DND-41 (cell line): ENCODE data around the gene GID8.

Source experiments
- ATAC-seq: fragments of 200-7000 bp; cut with Tn5 transposase; 3 replicates; pipeline ENCODE4 v1.9.1; 2021; ENCODE audit warnings: low read depth; ENCODE audit not compliant: insufficient read depth
- DNase-seq: peaks from one replicate; pipeline ENCODE4 v3.0.0-alpha.2; 2020
- H2AFZ ChIP-seq: 2 replicates; pipeline ENCODE4 v1.6.0; 2012; ENCODE audit warnings: low read depth, low read length
- H3K27ac ChIP-seq: 2 replicates; pipeline ENCODE4 v1.5.1; 2012; ENCODE audit warnings: low read length, inconsistent platforms
- H3K27me3 ChIP-seq: fragments of 200-600 bp; sonication (generic); 2 replicates; pipeline ENCODE4 v1.6.0; 2012; ENCODE audit warnings: low read length, mild to moderate bottlenecking, inconsistent platforms; ENCODE audit not compliant: insufficient read depth, poor library complexity
- H3K36me3 ChIP-seq: 2 replicates; pipeline ENCODE4 v1.5.1; 2012; ENCODE audit warnings: low read length, inconsistent platforms; ENCODE audit not compliant: insufficient read depth
- H3K4me1 ChIP-seq: 2 replicates; pipeline ENCODE4 v1.5.1; 2012; ENCODE audit warnings: mild to moderate bottlenecking, low read length; ENCODE audit not compliant: insufficient read depth
- H3K4me2 ChIP-seq: 2 replicates; pipeline ENCODE4 v1.6.0; 2012; ENCODE audit warnings: mild to moderate bottlenecking, moderate library complexity, low read length, inconsistent platforms; ENCODE audit not compliant: insufficient read depth
- H3K4me3 ChIP-seq, 2 experiments: fragments of 200-600 bp in 1 of 2; shearing (Covaris generic) in 1 of 2; 2 replicates each; pipeline ENCODE4 v1.5.1; 2012 to 2016; ENCODE audit warnings: inconsistent platforms in 2 of 2, low read length in 2 of 2, mild to moderate bottlenecking in 2 of 2, low read depth in 1 of 2, moderate library complexity in 1 of 2
- H3K79me2 ChIP-seq: 2 replicates; pipeline ENCODE4 v1.6.0; 2012; ENCODE audit warnings: low read length, inconsistent platforms; ENCODE audit not compliant: insufficient read depth
- H3K9ac ChIP-seq: 2 replicates; pipeline ENCODE4 v1.6.0; 2012; ENCODE audit warnings: low read depth, mild to moderate bottlenecking, inconsistent platforms, low read length, moderate library complexity
- H3K9me3 ChIP-seq: 2 replicates; pipeline ENCODE4 v1.5.1; 2012; ENCODE audit warnings: low read length, moderate library complexity, mild to moderate bottlenecking, inconsistent platforms; ENCODE audit not compliant: insufficient read depth, severe bottlenecking
- H4K20me1 ChIP-seq: 2 replicates; pipeline ENCODE4 v1.6.0; 2012; ENCODE audit warnings: low read length; ENCODE audit not compliant: insufficient read depth
- EZH2 ChIP-seq: IDR thresholded peaks from 3 replicates; pipeline ENCODE4 v1.6.1; 2012; ENCODE audit warnings: borderline replicate concordance, low read depth, mild to moderate bottlenecking, moderate library complexity, low read length, inconsistent platforms; ENCODE audit not compliant: severe bottlenecking
- TF ChIP-seq, protein P1 (sequence below): IDR thresholded peaks from 2 replicates; pipeline ENCODE4 v1.5.1; 2012; ENCODE audit warnings: borderline replicate concordance, low read length, moderate library complexity, mild to moderate bottlenecking; ENCODE audit not compliant: poor library complexity, severe bottlenecking; ENCODE audit errors: extremely low read depth

GID8 gene

DNA sequence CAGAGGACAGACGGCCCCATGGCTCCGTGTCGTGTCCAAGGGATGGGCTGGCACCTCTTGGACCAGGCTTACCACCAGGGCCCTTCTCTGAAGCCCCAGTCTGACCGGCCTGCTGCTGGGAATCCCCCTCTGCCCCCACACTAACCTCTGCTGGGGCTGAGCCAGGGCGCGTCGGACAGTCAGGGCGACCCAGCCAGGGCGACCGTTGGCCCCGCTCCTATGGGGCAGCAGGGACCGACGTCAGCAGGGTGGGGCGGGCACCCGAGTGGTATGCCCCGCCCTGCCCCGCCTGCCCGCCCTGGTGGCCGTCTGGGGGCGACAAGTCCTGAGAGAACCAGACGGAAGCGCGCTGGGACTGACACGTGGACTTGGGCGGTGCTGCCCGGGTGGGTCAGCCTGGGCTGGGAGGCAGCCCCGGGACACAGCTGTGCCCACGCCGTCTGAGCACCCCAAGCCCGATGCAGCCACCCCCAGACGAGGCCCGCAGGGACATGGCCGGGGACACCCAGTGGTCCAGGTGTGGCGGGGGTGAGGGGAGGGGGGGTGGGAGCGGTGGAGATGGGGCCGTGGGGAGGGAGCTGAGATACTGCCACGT lies 14.5 kb downstream of the GID8 start, which contains the start of gene SLC17A9:
Gene SLC17A9, plus strand, starts transcription at position 337 of the 595 bp plus-strand sequence. Its CDS starts 122 bp downstream, at position 459.
- Histone ChIP-seq H3K9me3 (no peaks in the 10 kb centered on the region), H2AFZ (peak within 1 kb of the TSS; percentile 71), H3K9ac (peak within 1 kb of the TSS; percentile 63), H4K20me1 (peaks cover 10% of the 10 kb centered on the region; the same call in 1 of the 2 replicates), H3K4me2 (peak within 1 kb of the TSS; percentile 75), H3K27me3 (no peaks in the 10 kb centered on the region), H3K36me3 (peaks cover 31% of the 10 kb centered on the region), H3K27ac (peak within 1 kb of the TSS; percentile 89), H3K4me1 (peaks cover 37% of the 10 kb centered on the region), H3K4me3 (peak within 1 kb of the TSS in 1 of 2 experiments; percentile 52; a peak in 3 of 4 replicates), H3K79me2 (peaks cover 9% of the 10 kb centered on the region)
- ATAC-seq (no peak), DNase-seq (no peak)
- TF ChIP-seq, protein P1, sequence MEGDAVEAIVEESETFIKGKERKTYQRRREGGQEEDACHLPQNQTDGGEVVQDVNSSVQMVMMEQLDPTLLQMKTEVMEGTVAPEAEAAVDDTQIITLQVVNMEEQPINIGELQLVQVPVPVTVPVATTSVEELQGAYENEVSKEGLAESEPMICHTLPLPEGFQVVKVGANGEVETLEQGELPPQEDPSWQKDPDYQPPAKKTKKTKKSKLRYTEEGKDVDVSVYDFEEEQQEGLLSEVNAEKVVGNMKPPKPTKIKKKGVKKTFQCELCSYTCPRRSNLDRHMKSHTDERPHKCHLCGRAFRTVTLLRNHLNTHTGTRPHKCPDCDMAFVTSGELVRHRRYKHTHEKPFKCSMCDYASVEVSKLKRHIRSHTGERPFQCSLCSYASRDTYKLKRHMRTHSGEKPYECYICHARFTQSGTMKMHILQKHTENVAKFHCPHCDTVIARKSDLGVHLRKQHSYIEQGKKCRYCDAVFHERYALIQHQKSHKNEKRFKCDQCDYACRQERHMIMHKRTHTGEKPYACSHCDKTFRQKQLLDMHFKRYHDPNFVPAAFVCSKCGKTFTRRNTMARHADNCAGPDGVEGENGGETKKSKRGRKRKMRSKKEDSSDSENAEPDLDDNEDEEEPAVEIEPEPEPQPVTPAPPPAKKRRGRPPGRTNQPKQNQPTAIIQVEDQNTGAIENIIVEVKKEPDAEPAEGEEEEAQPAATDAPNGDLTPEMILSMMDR = no peak
- no peak for TF ChIP-seq EZH2

DNA sequence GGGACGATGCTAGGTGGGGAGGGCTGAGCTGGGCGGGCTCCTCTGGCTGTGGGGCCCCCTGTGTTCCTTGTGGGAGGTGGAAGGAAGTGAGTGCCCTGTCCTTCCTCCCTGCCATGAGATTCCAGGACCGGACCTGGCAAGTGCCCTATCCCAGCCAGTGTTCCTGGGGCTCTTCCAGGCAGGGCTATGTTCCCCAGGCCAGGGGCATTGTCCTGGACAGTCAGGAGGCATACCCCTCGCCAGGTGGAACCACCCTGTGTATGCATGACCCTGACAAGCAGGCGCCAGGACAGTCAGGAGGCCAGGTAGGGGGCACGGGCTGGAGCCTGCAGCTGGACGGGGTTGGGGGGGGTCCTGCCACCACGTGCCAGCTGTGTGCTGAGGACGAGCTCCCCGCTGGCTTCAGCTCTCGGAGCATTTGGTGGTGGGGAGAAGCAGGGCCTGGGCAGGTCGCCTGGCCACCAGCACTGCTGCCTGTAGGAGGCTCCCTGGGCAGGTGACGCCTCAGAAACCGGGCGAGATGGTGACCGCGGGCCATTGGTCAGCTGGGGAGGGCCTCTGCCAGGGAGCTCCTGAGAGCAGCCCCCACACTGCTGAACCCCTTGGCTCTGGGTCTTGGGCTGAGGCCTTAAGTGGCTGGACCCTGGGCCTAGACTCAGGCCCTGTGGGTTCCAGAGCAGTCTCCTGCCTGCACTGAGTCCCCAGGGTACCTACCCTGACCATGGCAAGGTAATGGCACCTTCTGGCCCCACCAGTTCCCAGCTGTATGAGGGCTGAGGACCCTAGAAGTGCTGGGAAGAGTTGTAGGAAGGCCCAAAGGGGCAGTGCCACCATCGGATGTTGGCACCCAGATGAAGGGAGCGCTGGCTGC lies 15.3 kb downstream of the GID8 start:
- peaks cover 5% of the 10 kb centered on the region; the same call in 1 of the 2 replicates for H4K20me1 ChIP-seq
- peak overlapping the region; percentile 89 for H3K27ac ChIP-seq
- peaks cover 24% of the 10 kb centered on the region for H3K36me3 ChIP-seq
- no peaks in the 10 kb centered on the region for H3K9me3 ChIP-seq
- H3K79me2 ChIP-seq = peaks cover 9% of the 10 kb centered on the region
- no peaks in the 10 kb centered on the region for H3K27me3 ChIP-seq
- H3K9ac ChIP-seq = peak overlapping the region; percentile 63
- no peak for ATAC-seq
- no peak for DNase-seq
- H3K4me2 ChIP-seq = peak overlapping the region; percentile 75
- peaks cover 37% of the 10 kb centered on the region for H3K4me1 ChIP-seq
- TF ChIP-seq, protein P1 = no peak
- TF ChIP-seq EZH2 = no peak
- H3K4me3 ChIP-seq = peak overlapping the region in 1 of 2 experiments; percentile 52; a peak in 3 of 4 replicates
- H2AFZ ChIP-seq = peak overlapping the region; percentile 71

DNA sequence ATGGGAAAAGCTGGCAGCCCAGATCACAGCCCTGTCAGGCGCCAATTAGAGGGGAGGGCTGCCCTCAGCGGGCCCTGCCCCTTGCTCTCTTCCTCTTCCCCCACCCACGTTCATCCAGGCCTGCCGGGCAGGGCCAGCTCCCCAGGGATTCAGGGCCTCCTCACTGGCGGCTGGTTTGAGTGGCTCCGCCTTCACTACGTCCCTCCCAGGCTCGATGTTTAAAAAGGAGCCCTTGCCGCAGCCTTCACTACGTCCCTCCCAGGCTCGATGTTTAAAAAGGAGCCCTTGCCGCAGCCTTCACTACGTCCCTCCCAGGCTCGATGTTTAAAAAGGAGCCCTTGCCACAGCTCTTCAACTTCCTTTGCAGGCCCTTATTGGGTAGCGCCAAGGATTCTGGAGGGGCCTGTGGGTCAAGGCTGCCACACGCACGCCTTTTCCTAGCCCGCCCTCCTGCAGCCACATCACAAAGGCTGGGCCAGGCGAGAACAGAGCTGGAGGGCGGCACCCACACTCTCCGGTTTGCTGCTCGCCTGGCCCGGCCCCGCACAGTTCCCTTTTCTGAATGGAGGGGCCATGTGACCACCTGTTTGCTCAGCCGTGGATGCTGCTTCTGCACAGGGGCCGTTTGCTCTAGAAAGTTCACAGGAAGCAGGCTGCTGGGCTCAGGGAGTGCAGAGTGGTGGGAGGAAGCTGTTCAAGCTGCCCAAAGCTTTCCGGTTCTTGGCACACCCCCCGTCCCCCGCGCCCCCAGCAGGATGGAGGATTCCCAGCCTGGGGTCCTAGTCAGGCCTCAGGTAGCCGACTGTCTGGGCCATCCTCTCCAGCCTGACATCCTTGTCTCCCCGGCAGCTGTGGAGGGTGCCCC lies 16.1 kb downstream of the GID8 start:
- ATAC-seq = peak; percentile 90
- H3K4me1 ChIP-seq = peaks cover 43% of the 10 kb centered on the region
- H3K9ac ChIP-seq = peak overlapping the region; percentile 63
- H3K27me3 ChIP-seq = no peaks in the 10 kb centered on the region
- peak; percentile 92 for DNase-seq
- H3K79me2 ChIP-seq = peaks cover 5% of the 10 kb centered on the region; the same call in 1 of the 2 replicates
- TF ChIP-seq EZH2 = no peak
- TF ChIP-seq, protein P1 = peak; percentile 8
- peak overlapping the region in 1 of 2 experiments; percentile 52; a peak in 3 of 4 replicates for H3K4me3 ChIP-seq
- H2AFZ ChIP-seq = peak overlapping the region; percentile 71
- no peaks in the 10 kb centered on the region for H3K9me3 ChIP-seq
- peaks cover 16% of the 10 kb centered on the region for H3K36me3 ChIP-seq
- H3K27ac ChIP-seq = peak overlapping the region; percentile 89
- peaks cover 1% of the 10 kb centered on the region; the same call in 1 of the 2 replicates for H4K20me1 ChIP-seq
- peak overlapping the region; percentile 75 for H3K4me2 ChIP-seq
